ENCODE results near the gene SLC44A5. TPM values are rescaled to one million over a fixed set of nuclear protein-coding genes. Genes with fewer than 3 reads are reported as not detected.

SLC44A5 gene
- total and polyA plus RNA-seq, 9 donors, result 0.62 to 2.5 (median 1.1) TPM

- TF ChIP-seq POLR2A (IDR thresholded peaks at IDR 0.05) (no peak), EP300 (IDR thresholded peaks at IDR 0.05) (no peak)
- TF ChIP-seq, protein P1, sequence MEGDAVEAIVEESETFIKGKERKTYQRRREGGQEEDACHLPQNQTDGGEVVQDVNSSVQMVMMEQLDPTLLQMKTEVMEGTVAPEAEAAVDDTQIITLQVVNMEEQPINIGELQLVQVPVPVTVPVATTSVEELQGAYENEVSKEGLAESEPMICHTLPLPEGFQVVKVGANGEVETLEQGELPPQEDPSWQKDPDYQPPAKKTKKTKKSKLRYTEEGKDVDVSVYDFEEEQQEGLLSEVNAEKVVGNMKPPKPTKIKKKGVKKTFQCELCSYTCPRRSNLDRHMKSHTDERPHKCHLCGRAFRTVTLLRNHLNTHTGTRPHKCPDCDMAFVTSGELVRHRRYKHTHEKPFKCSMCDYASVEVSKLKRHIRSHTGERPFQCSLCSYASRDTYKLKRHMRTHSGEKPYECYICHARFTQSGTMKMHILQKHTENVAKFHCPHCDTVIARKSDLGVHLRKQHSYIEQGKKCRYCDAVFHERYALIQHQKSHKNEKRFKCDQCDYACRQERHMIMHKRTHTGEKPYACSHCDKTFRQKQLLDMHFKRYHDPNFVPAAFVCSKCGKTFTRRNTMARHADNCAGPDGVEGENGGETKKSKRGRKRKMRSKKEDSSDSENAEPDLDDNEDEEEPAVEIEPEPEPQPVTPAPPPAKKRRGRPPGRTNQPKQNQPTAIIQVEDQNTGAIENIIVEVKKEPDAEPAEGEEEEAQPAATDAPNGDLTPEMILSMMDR (IDR thresholded peaks at IDR 0.05), result no peak
- peaks cover 7% of the 10 kb centered on the region for H3K4me1 ChIP-seq (ENCODE audit: insufficient read depth)
- no peaks in the 10 kb centered on the region for H3K27me3 ChIP-seq
- H3K27ac ChIP-seq, result no peak overlapping the region
- intact Hi-C loops (cut with DNase I), result no loop called here
- H3K4me3 ChIP-seq, result no peak overlapping the region
- H3K36me3 ChIP-seq, result no peaks in the 10 kb centered on the region
- no peaks in the 10 kb centered on the region for H3K9me3 ChIP-seq
- no peak for DNase-seq
These were observed 7.5 kb upstream of the SLC44A5 start for GRCh38 chr1:75618382-75618781.

GRCh38 chr1:75616436-75617433 is 5.8 kb upstream of the SLC44A5 start:
- intact Hi-C loops (cut with DNase I), result no loop called here
- Histone ChIP-seq H3K4me3 (peak overlapping the region; percentile 47), H3K27ac (peak overlapping the region in 1 of 2 donors; percentile 29), H3K36me3 (no peaks in the 10 kb centered on the region), H3K27me3 (no peaks in the 10 kb centered on the region), H3K4me1 (ENCODE audit: insufficient read depth) (peaks cover 7% of the 10 kb centered on the region), H3K9me3 (no peaks in the 10 kb centered on the region)
- 3 to 4% (median 4%) methylated on average over 39 of the region's 39 CpGs for WGBS, 3 donors
- TF ChIP-seq, protein P1 (IDR thresholded peaks at IDR 0.05), result no peak
- TF ChIP-seq POLR2A (IDR thresholded peaks at IDR 0.05) (no peak), EP300 (IDR thresholded peaks at IDR 0.05) (no peak)
- peak; percentile 13 to 42 (median 25) for DNase-seq

DNA sequence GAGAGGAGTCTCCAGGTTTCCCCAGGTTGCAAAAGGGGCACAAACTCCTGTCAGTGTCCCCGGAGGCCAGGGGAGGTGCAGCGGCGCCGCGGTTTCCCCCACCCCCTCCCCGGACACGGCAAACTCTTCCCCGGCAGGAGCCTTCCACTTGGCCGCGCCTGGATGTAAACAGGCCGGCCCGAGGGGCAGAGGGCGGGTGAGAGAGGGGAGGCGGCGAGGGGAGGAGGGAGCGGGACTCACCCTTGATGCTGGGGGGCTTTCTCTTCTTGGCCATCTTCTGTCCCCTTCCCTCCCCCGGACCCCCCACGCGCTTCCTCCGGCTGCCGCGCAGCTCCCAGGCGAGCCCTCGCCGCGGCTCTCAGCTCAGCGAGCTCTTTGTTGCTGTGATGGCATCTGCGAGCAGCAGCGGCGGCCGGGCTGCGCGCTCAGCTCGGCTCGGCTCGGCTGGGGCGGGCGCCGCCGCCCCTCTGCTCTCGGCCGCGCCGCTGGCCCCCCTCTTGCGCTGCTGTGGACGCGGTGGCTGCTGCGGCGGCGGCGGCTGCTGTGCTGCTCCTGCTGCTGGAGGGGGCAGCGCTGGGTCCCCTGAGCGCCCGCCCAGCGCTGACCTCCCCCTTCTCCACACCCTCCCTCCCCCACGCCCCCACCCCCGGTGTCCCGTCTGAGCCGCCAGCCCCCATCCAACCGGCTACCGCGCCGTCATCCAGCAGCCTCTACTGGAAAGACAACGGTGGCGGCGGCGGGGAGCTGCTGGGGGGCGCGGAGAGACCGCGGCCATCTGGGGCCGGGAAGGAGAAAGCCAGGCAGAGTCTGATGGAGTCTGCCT is 4.9 kb upstream of the SLC44A5 start:
- peak; percentile 21 to 58 (median 33) for DNase-seq
- Histone ChIP-seq H3K27me3 (no peaks in the 10 kb centered on the region), H3K36me3 (no peaks in the 10 kb centered on the region), H3K4me1 (ENCODE audit: insufficient read depth) (peaks cover 7% of the 10 kb centered on the region), H3K9me3 (no peaks in the 10 kb centered on the region), H3K27ac (peak overlapping the region in 1 of 2 donors; percentile 29), H3K4me3 (peak overlapping the region; percentile 47)
- WGBS, 3 donors, result 0 to 1% (median 1%) methylated on average over 26 to 72 of the region's 72 CpGs
- intact Hi-C loops (cut with DNase I), result no loop called here
- TF ChIP-seq EP300 (IDR thresholded peaks at IDR 0.05) (no peak), POLR2A (IDR thresholded peaks at IDR 0.05) (no peak)
- TF ChIP-seq, protein P1 (IDR thresholded peaks at IDR 0.05), result no peak

- H3K36me3 ChIP-seq, result no peaks in the 10 kb centered on the region
- peaks cover 7% of the 10 kb centered on the region for H3K4me1 ChIP-seq (ENCODE audit: insufficient read depth)
- H3K4me3 ChIP-seq, result peak overlapping the region; percentile 47
- no peaks in the 10 kb centered on the region for H3K9me3 ChIP-seq
- TF ChIP-seq POLR2A (IDR thresholded peaks at IDR 0.05) (no peak), EP300 (IDR thresholded peaks at IDR 0.05) (no peak)
- TF ChIP-seq, protein P1 (IDR thresholded peaks at IDR 0.05), result no peak
- DNase-seq, result no peak
- H3K27me3 ChIP-seq, result no peaks in the 10 kb centered on the region
- WGBS, 3 donors, result 1 to 3% (median 2%) methylated on average over 8 of the region's 8 CpGs
- intact Hi-C loops (cut with DNase I), result no loop called here
- no peak overlapping the region for H3K27ac ChIP-seq
These were observed 3.5 kb upstream of the SLC44A5 start for GRCh38 chr1:75614399-75614756.
